Measurements from ENCODE around the gene FAM234A.
"Not testable (repeated sequence)": the region's sequence is repeated elsewhere in the genome, so short reads cannot be mapped to it uniquely, and the experiment has no call there.

The FAM234A gene

DNA sequence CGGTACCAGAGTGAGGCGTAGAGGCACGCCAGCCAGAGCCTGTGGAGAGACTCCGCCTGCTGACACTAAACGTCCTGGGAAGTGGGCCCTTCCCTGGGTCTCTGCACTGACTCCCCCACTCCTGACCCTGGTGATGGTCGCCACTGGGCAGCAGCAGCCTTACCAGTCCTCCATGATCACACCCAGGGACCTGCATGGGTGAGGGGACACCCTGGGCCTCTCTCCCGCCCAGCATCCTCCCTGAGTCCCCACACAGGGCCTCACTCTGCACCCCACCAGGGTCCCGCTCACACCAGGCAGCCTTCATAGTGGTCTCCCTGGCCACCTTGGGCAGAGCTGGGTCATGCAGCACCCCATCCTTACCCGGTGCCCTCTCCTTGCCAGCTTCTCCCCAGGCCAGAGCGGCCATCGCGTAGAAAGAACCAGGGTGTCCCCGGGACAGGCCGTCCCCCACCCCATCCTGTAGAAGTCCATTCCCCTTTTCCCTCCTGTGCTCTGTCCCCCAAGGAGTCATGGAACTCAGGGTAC is 30.4 kb downstream of the FAM234A start:
- DNase-seq (ENCODE audit: low read depth) = no peak
- no peak overlapping the region for H3K4me3 ChIP-seq (ENCODE audit: low read depth, low read length)
- TF ChIP-seq, protein P1, sequence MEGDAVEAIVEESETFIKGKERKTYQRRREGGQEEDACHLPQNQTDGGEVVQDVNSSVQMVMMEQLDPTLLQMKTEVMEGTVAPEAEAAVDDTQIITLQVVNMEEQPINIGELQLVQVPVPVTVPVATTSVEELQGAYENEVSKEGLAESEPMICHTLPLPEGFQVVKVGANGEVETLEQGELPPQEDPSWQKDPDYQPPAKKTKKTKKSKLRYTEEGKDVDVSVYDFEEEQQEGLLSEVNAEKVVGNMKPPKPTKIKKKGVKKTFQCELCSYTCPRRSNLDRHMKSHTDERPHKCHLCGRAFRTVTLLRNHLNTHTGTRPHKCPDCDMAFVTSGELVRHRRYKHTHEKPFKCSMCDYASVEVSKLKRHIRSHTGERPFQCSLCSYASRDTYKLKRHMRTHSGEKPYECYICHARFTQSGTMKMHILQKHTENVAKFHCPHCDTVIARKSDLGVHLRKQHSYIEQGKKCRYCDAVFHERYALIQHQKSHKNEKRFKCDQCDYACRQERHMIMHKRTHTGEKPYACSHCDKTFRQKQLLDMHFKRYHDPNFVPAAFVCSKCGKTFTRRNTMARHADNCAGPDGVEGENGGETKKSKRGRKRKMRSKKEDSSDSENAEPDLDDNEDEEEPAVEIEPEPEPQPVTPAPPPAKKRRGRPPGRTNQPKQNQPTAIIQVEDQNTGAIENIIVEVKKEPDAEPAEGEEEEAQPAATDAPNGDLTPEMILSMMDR (IDR thresholded peaks at IDR 0.05; ENCODE audit: low read depth, low read length, missing control alignments) = no peak

DNA sequence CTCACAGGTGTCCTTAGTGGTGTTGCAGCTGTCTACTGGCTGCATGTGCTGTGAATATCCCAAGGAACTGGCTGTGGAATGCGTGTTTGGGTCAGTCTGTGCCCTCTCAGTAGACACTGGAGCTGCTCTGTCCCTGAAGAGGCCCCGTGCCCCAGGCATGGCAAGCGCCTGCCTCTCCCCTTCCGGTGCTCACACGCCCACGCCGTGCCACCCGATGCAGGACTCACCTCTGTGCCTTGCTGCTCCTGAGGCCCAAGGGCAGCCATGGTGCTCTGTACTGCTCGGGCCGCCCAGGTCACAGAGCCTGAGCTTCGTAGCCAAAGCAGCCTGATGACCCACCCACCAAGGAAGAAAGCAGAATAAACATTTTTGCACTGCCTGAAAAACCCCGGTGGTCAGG is 31.1 kb downstream of the FAM234A start:
- no peak overlapping the region for H3K4me3 ChIP-seq (ENCODE audit: low read depth, low read length)
- TF ChIP-seq, protein P1 (IDR thresholded peaks at IDR 0.05; ENCODE audit: low read depth, low read length, missing control alignments) = no peak
- no peak for DNase-seq (ENCODE audit: low read depth)

DNA sequence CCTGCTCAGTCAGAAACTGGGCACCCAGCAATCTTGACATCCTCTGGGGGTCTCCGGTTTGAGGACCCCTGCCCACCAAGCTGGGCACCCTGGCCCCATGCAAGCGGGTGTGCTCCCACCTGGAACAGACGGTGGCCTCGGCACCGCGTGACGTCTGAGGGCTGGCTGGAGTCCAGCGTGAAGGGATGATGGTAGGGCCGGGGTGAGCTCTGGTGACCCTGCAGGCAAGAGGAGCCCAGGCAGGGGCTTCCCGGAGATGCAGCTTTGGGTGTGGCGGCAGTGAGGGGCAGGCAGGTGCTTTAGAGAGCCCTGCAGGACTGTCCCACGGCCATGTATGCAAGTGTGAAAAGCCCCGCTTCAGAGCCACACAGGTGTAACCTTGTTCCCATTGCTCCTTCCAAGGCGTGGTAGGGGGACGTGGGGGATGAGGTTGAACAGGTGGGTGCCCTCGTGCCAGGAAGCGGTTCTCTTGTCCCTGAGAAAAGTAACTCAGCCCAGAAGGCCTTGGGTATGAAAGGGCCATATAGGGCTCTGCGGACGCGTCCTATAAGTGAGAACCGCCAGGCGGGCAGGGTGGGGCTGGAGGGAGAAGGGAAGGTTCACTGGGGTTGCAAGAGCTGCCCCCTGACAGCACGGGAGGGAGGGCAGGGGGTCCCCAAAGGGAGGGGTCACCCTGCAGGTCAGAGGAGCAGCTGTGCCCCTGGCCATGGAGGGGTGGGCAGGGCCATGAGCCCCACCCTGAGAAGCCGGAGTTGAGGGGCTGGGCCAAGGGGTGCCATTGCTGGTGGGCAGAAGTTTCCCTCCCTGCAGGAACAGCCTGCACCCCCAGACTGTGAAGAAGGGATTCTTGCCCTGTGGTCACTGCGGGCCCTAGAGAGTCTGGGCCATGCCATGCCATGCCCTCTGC is 31.9 kb downstream of the FAM234A start:
- TF ChIP-seq, protein P1 (IDR thresholded peaks at IDR 0.05; ENCODE audit: low read depth, low read length, missing control alignments) = no peak
- DNase-seq (ENCODE audit: low read depth) = no peak
- no peak overlapping the region for H3K4me3 ChIP-seq (ENCODE audit: low read depth, low read length)

DNA sequence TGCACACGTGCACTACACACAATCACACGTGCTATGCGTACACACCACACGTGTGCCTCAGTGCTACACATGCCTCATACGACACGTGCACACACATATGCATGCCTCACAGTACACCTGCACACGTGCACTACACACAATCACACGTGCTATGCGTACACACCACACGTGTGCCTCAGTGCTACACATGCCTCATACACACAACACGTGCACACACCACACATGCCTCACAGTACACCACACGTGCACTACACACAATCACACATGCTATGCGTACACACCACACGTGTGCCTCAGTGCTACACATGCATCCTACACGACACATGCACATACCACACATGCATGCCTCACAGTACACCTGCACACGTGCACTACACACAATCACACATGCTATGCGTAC is 32.9 kb downstream of the FAM234A start:
- not testable (repeated sequence) for DNase-seq (ENCODE audit: low read depth); H3K4me3 ChIP-seq (ENCODE audit: low read depth, low read length)

DNA sequence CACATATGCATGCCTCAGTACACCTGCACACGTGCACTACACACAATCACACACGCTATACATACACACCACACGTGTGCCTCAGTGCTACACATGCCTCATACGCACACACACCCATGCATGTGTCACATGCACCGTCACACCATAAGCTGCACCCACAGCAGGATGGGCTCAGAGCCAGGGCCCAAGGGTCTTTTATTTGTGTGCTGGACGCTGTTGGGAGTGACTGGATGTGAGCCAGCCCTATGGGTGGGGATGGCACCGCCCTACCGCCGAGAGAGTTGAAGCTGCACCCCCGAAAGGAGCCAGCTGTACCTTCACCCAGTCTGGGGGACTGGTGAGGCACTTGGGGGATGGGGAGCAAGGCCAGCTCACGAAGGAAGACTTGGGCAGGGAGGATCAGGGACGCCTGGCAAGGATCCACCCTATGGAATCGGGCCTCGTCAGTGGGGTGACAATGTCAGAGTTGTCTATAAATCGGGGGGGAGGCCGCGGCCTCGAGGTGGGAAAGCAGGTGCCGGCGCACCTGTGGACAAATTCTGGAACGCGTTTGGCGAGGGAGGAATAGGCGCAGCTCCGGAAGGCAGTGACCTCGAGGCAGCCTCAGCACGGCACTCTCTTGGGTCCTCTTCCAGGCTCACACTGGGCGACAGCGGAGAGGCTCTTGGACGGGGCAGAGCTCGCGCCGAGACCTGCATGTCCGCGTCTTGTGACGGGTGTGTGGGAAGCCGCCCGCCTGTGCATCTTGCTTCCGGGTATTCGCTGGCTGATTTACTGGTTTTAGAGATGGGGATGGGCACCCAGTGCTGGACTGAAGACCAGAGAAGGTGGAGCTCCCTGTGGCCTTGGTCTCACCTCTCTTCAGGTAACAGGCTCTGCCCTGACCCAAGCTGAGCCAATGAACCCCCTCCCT is 33.8 kb downstream of the FAM234A start:
- DNase-seq (ENCODE audit: low read depth) = no peak
- TF ChIP-seq, protein P1 (IDR thresholded peaks at IDR 0.05; ENCODE audit: low read depth, low read length, missing control alignments) = no peak
- H3K4me3 ChIP-seq (ENCODE audit: low read depth, low read length) = no peak overlapping the region

DNA sequence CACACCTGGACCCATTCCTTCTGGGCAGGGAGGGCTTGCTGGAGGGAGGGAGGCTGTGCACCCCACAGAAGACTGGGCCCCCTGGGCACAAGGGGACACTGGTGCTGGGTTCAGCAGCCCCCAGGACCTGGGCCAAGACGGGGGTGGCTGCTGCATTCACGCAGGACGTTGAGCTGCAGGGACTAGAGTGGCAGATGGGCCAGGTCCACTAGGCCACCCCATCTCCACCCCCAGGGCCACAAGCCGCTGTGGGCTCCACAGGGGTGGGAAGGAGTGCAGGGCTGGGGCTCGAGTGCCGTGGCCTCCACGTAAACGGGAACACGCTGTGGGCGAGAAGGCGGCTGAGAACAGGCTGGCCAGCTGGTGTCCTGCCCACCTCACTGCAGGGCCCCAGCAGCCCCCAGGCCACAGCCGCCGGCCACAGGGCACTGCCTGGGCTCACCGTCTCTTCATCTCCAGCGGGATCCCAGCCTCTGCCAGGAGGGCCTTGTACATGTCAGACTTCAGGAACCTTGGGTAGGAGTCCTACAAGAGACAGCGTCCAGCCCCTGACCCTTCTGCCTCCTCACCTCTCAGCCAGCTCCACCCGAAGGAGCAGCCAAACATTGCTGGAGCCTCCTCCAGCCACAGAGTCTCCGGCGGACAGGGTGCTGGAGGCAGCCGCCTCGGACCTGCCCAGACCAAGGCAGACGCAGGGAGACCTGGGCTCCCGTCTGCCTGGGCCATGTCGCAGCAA is 34.6 kb downstream of the FAM234A start:
- H3K4me3 ChIP-seq (ENCODE audit: low read depth, low read length) = no peak overlapping the region
- DNase-seq (ENCODE audit: low read depth) = no peak
- TF ChIP-seq, protein P1 (IDR thresholded peaks at IDR 0.05; ENCODE audit: low read depth, low read length, missing control alignments) = no peak
